Mesodermal cell (in vitro differentiated cells): ENCODE data around the gene ZCCHC24.

ENCODE experiments used
- H3K27ac ChIP-seq: 2 replicates; pipeline ENCODE4 v1.7.0; 2013; ENCODE audit warnings: mild to moderate bottlenecking, low read depth, low read length, moderate library complexity; ENCODE audit not compliant: severe bottlenecking
- H3K36me3 ChIP-seq: 2 replicates; pipeline ENCODE4 v1.7.1; 2013; ENCODE audit warnings: mild to moderate bottlenecking, low read length, moderate library complexity; ENCODE audit not compliant: control insufficient read depth, insufficient read depth
- H3K4me1 ChIP-seq: one replicate; pipeline ENCODE4 v1.7.1; 2013; ENCODE audit warnings: mild to moderate bottlenecking, low read length; ENCODE audit not compliant: insufficient read depth, control insufficient read depth, poor library complexity, severe bottlenecking
- H3K4me3 ChIP-seq: 2 replicates; pipeline ENCODE4 v1.7.0; 2013; ENCODE audit warnings: low read length, control low read depth, mild to moderate bottlenecking; ENCODE audit not compliant: insufficient read depth, poor library complexity, severe bottlenecking; ENCODE audit errors: extremely low read depth
- H3K9me3 ChIP-seq: 2 replicates; pipeline ENCODE4 v1.7.1; 2013; ENCODE audit warnings: mild to moderate bottlenecking, low read length, moderate library complexity; ENCODE audit not compliant: control insufficient read depth
- WGBS, 2 experiments: methylation state at CpG; one replicate each; pipeline ENCODE4 v1.1.5; 2013; ENCODE audit warnings: missing lambda C conversion rate in 2 of 2; ENCODE audit not compliant: insufficient coverage in 2 of 2; 5-methylcytosine and 5-hydroxymethylcytosine counted together

ZCCHC24 gene

GRCh38 chr10:79367426-79368189 is 77.8 kb downstream of the ZCCHC24 start:
- Histone ChIP-seq H3K27ac (no peak overlapping the region), H3K4me1 (no peaks in the 10 kb centered on the region), H3K36me3 (no peaks in the 10 kb centered on the region), H3K9me3 (peaks cover 5% of the 10 kb centered on the region), H3K4me3 (no peak overlapping the region)
- 54 to 96% methylated on average over 2 to 4 of the region's 6 CpGs for WGBS, 2 experiments

DNA sequence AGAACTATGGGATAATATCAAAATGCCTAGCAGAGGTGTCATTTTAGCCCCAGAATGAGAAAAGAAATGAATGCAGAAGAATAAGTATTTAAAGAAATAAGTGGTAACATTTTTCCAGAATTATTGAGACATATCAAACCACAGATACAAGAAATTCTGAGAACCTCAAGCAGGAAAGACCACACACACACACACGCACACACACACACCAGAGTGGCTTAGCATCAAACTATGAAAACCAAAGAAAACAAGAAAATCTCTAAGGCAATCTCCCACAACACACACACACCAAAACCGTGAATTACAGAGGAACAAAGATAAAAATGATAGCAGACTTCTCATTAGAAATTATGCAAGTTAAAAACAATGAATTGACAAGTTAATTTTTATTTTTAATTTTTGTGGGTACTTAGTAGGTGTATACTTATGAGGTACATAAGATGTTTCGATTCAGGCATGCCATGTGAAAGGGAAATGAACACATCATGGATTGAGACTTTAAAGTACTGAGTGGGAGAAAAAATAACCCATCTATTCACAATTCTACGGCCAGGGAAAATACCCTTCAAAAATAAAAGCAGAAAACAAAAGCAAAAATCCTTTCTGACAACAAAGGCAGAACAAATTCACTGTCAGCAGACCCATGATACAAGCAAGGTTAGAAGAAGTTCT is 83.6 kb downstream of the ZCCHC24 start:
- Histone ChIP-seq H3K27ac (no peak overlapping the region), H3K36me3 (peaks cover 2% of the 10 kb centered on the region), H3K4me1 (no peaks in the 10 kb centered on the region), H3K4me3 (no peak overlapping the region), H3K9me3 (no peaks in the 10 kb centered on the region)
- 80 to 83% methylated on average over 1 of the region's 4 CpGs for WGBS, 2 experiments

- H3K27ac ChIP-seq: no peak overlapping the region
- no peaks in the 10 kb centered on the region for H3K4me1 ChIP-seq
- WGBS, 2 experiments: 90 to 100% methylated on average over 2 to 4 of the region's 5 CpGs
- no peaks in the 10 kb centered on the region for H3K9me3 ChIP-seq
- H3K36me3 ChIP-seq: peaks cover 4% of the 10 kb centered on the region
- H3K4me3 ChIP-seq: no peak overlapping the region
Observed at GRCh38 chr10:79360499-79361342, 84.7 kb downstream of the ZCCHC24 start.

- Histone ChIP-seq H3K27ac (no peak overlapping the region), H3K4me3 (no peak overlapping the region), H3K9me3 (no peaks in the 10 kb centered on the region), H3K4me1 (no peaks in the 10 kb centered on the region), H3K36me3 (peaks cover 12% of the 10 kb centered on the region)
- 96 to 100% methylated on average over 3 to 5 of the region's 6 CpGs for WGBS, 2 experiments
Observed at GRCh38 chr10:79359816-79360498, 85.5 kb downstream of the ZCCHC24 start.

GRCh38 chr10:79358811-79359210 is 86.6 kb downstream of the ZCCHC24 start:
- WGBS, 2 experiments: 90 to 92% methylated on average over 5 of the region's 5 CpGs
- H3K9me3 ChIP-seq: no peaks in the 10 kb centered on the region
- H3K27ac ChIP-seq: no peak overlapping the region
- H3K36me3 ChIP-seq: peaks cover 23% of the 10 kb centered on the region
- no peaks in the 10 kb centered on the region for H3K4me1 ChIP-seq
- no peak overlapping the region for H3K4me3 ChIP-seq

- 96% methylated on average over 8 to 9 of the region's 9 CpGs for WGBS, 2 experiments
- Histone ChIP-seq H3K4me1 (no peaks in the 10 kb centered on the region), H3K9me3 (no peaks in the 10 kb centered on the region), H3K36me3 (peaks cover 40% of the 10 kb centered on the region), H3K4me3 (no peak overlapping the region), H3K27ac (no peak overlapping the region)
Observed at GRCh38 chr10:79357180-79357579, 88.2 kb downstream of the ZCCHC24 start.

DNA sequence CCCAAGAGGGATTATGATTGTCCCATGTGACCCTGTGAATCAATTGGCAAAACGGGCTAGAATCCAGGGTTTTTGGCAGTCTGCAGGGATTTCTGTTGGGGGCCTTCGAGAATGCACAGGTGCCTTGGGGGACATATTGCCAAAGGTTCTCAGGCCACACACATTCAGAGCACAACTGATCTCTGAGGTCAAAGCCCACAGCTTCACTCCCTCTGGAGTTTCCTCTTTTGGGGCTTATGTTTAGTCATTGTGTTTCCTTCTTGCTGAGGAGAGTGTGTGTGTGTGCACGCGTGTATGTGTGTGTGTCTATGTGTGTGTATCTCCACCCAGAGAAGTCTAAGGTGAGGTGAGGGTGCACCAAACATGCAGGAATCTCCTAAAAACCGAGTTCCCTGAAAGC is 89.3 kb downstream of the ZCCHC24 start:
- Histone ChIP-seq H3K27ac (no peak overlapping the region), H3K4me3 (no peak overlapping the region), H3K9me3 (no peaks in the 10 kb centered on the region), H3K36me3 (peaks cover 50% of the 10 kb centered on the region), H3K4me1 (no peaks in the 10 kb centered on the region)
- 86 to 95% methylated on average over 1 to 2 of the region's 5 CpGs for WGBS, 2 experiments

DNA sequence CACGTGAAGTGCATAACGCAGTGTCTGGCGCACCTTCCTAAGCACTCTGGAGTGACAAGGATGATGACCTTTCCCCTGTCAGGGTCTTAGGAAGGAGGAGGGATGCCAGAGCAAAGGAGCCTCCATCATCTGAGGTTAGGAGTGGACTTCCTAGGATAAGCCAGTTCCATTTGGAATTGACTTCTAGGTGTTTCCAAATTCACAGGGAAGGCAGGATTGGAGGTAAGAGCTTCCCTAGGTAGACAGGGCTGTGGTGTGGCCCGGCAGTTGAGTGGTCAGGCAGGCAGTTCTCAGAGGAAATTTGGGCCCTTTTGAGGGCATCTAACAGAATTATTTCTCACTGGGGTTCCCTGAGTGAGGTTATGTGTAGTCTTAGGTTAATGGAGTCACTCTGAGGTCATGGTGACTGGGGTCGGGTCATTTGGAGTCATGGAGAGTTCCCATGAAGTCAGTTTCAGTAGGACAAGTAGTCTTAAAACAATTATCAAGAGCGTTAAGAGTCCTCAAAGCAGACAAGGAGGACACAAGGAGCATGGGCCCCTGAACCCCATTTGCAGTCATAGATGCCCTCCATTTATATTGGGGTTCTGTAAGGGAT is 89.9 kb downstream of the ZCCHC24 start:
- WGBS, 2 experiments: 78 to 79% methylated on average over 5 to 6 of the region's 6 CpGs
- H3K27ac ChIP-seq: no peak overlapping the region
- peaks cover 55% of the 10 kb centered on the region for H3K36me3 ChIP-seq
- no peak overlapping the region for H3K4me3 ChIP-seq
- H3K4me1 ChIP-seq: no peaks in the 10 kb centered on the region
- H3K9me3 ChIP-seq: no peaks in the 10 kb centered on the region

DNA sequence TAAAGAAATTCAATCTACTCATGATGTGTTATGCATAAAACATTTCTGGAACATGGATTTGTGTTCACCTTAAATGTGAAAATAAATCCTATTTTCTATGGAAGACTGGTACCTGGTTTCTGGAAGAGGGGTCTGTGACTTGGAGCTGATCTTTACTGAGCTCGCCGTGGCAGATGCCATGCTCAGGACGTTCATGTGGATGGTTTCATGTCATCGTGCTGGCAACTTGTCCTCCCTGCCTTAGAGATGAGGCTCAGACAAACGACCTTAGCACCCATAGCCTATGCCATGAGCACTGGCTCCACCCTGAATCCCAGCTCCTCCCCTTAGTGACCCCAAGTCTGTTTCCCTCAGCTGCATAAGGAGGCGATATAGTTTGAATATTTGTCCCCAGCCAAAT is 90.8 kb downstream of the ZCCHC24 start:
- Histone ChIP-seq H3K9me3 (no peaks in the 10 kb centered on the region), H3K4me3 (no peak overlapping the region), H3K36me3 (peaks cover 64% of the 10 kb centered on the region), H3K27ac (no peak overlapping the region), H3K4me1 (no peaks in the 10 kb centered on the region)
- WGBS, 2 experiments: 90 to 95% methylated on average over 5 to 6 of the region's 6 CpGs

DNA sequence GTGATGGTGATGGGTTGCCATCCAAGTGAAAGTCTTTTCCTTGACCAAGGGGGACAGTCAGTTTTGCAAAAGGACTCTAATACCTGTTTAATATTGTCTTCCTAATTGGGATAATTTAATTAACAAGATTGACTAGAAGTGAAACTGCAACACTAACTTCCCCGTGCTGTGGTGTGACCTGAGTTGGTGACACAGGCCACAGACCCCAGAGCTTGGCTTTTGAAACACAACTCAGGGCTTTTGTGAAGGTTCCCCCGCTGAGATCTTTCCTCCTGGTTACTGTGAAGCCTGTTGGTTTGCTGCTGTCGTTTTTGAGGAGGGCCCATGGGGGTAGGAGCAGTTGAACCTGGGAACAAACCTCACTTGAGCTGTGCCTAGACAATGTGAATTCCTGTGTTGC is 91.3 kb downstream of the ZCCHC24 start:
- no peaks in the 10 kb centered on the region for H3K9me3 ChIP-seq
- H3K4me1 ChIP-seq: no peaks in the 10 kb centered on the region
- H3K4me3 ChIP-seq: no peak overlapping the region
- WGBS, 2 experiments: 92 to 100% methylated on average over 2 of the region's 3 CpGs
- no peak overlapping the region for H3K27ac ChIP-seq
- peaks cover 69% of the 10 kb centered on the region for H3K36me3 ChIP-seq
